MM.1S (cell line): ENCODE measurements around the gene TPCN2.
A peak's percentile ranks its signal among the peaks of the same experiment; 100 is the strongest.

Experiments used
- DNase-seq: peaks from one replicate; pipeline ENCODE4 v3.0.0-alpha.2; 2015
- H2AFZ ChIP-seq: fragments of 300-600 bp; sonication (generic); 2 replicates; pipeline ENCODE4 v1.6.0; 2016; ENCODE audit warnings: antibody characterized with exemption, low read length
- H3F3A ChIP-seq: fragments of 300-600 bp; sonication (generic); 2 replicates; pipeline ENCODE4 v1.6.1; 2016; ENCODE audit warnings: mild to moderate bottlenecking, antibody characterized with exemption, low read length, moderate library complexity, mixed read lengths; ENCODE audit not compliant: insufficient read depth
- H3K27ac ChIP-seq: fragments of 300-600 bp; sonication (generic); 2 replicates; pipeline ENCODE4 v1.5.1; 2016; ENCODE audit warnings: mild to moderate bottlenecking, low read length
- H3K27me3 ChIP-seq: fragments of 300-600 bp; sonication (generic); replicated peaks from 2 replicates; pipeline ENCODE4 v1.6.0; 2016; ENCODE audit warnings: low read length; ENCODE audit not compliant: insufficient read depth
- H3K36me3 ChIP-seq: fragments of 300-600 bp; sonication (generic); replicated peaks from 2 replicates; pipeline ENCODE4 v1.6.1; 2016; ENCODE audit warnings: mild to moderate bottlenecking, low read length, mixed read lengths; ENCODE audit not compliant: insufficient read depth
- H3K4me1 ChIP-seq: fragments of 300-600 bp; sonication (generic); 2 replicates; pipeline ENCODE4 v1.6.1; 2016; ENCODE audit warnings: low read length, mixed read lengths
- H3K4me2 ChIP-seq: fragments of 300-600 bp; sonication (generic); 2 replicates; pipeline ENCODE4 v1.6.0; 2016; ENCODE audit warnings: low read depth, low read length
- H3K4me3 ChIP-seq: fragments of 300-600 bp; sonication (generic); 2 replicates; pipeline ENCODE4 v1.5.1; 2016; ENCODE audit warnings: low read length, mixed read lengths
- H3K79me2 ChIP-seq: fragments of 300-600 bp; sonication (generic); 2 replicates; pipeline ENCODE4 v1.6.1; 2016; ENCODE audit warnings: mixed run types, low read length, mixed read lengths
- H3K9ac ChIP-seq: fragments of 300-600 bp; sonication (generic); 2 replicates; pipeline ENCODE4 v1.6.1; 2016; ENCODE audit warnings: low read length, mixed read lengths
- H3K9me2 ChIP-seq: fragments of 300-600 bp; sonication (generic); replicated peaks from 2 replicates; pipeline ENCODE4 v1.6.1; 2016; ENCODE audit warnings: mild to moderate bottlenecking, low read length, mixed read lengths; ENCODE audit not compliant: insufficient read depth
- H3K9me3 ChIP-seq: fragments of 300-600 bp; sonication (generic); replicated peaks from 2 replicates; pipeline ENCODE4 v1.6.1; 2016; ENCODE audit warnings: mild to moderate bottlenecking, low read length, mixed read lengths; ENCODE audit not compliant: insufficient read depth
- H4K20me1 ChIP-seq: fragments of 300-600 bp; sonication (generic); 2 replicates; pipeline ENCODE4 v1.6.1; 2016; ENCODE audit warnings: mild to moderate bottlenecking, low read length, moderate library complexity, mixed read lengths; ENCODE audit not compliant: insufficient read depth
- EZH2 ChIP-seq: fragments of 300-600 bp; sonication (generic); optimal IDR thresholded peaks from 2 replicates; pipeline ENCODE3; 2017; ENCODE audit warnings: low read depth, mild to moderate bottlenecking, antibody characterized with exemption, low read length, mixed read lengths
- EZH2phosphoT487 ChIP-seq: fragments of 300-600 bp; sonication (generic); IDR thresholded peaks from 2 replicates; pipeline ENCODE4 v1.6.1; 2018; ENCODE audit warnings: antibody characterized with exemption, low read length
- TF ChIP-seq, protein P1 (sequence below): fragments of 300-600 bp; sonication (generic); IDR thresholded peaks from 2 replicates; pipeline ENCODE4 v1.5.1; 2016; ENCODE audit warnings: antibody characterized with exemption, low read length, mixed read lengths

Gene TPCN2

DNA sequence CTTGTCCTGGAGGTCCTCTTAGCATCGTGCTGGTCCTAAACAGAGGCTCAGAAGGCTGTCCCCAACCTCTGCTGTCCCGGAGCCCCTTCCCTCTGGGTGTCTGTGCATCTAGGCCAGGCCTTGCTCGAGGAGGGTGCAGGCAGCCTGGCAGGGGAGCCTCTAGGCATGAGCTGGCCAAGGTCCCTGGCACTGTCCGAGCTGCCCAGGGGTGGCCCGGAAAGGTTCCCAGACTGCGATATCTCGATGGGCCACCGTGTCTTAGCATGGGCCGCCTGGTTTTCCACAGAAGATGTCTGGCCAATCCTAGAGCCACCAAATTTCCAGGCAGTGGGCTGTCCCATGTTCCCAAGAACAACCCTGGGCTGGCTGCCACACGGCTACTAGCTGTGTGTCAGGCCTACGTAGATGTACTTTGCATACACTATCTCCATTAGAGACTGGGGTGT lies 82.4 kb downstream of the TPCN2 start:
- DNase-seq: no peak
- Histone ChIP-seq H3K4me1 (no peaks in the 10 kb centered on the region), H3K36me3 (no peaks in the 10 kb centered on the region), H3K9ac (no peak overlapping the region), H3K4me2 (no peak overlapping the region), H3K79me2 (no peaks in the 10 kb centered on the region), H2AFZ (no peak overlapping the region), H3K27ac (no peak overlapping the region), H3K4me3 (no peak overlapping the region), H3K9me3 (no peaks in the 10 kb centered on the region), H3F3A (no peaks in the 10 kb centered on the region), H3K27me3 (peaks cover 25% of the 10 kb centered on the region), H4K20me1 (no peaks in the 10 kb centered on the region), H3K9me2 (no peaks in the 10 kb centered on the region)
- no peak for TF ChIP-seq EZH2phosphoT487
- no peak for TF ChIP-seq EZH2
- TF ChIP-seq, protein P1, sequence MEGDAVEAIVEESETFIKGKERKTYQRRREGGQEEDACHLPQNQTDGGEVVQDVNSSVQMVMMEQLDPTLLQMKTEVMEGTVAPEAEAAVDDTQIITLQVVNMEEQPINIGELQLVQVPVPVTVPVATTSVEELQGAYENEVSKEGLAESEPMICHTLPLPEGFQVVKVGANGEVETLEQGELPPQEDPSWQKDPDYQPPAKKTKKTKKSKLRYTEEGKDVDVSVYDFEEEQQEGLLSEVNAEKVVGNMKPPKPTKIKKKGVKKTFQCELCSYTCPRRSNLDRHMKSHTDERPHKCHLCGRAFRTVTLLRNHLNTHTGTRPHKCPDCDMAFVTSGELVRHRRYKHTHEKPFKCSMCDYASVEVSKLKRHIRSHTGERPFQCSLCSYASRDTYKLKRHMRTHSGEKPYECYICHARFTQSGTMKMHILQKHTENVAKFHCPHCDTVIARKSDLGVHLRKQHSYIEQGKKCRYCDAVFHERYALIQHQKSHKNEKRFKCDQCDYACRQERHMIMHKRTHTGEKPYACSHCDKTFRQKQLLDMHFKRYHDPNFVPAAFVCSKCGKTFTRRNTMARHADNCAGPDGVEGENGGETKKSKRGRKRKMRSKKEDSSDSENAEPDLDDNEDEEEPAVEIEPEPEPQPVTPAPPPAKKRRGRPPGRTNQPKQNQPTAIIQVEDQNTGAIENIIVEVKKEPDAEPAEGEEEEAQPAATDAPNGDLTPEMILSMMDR: no peak

DNA sequence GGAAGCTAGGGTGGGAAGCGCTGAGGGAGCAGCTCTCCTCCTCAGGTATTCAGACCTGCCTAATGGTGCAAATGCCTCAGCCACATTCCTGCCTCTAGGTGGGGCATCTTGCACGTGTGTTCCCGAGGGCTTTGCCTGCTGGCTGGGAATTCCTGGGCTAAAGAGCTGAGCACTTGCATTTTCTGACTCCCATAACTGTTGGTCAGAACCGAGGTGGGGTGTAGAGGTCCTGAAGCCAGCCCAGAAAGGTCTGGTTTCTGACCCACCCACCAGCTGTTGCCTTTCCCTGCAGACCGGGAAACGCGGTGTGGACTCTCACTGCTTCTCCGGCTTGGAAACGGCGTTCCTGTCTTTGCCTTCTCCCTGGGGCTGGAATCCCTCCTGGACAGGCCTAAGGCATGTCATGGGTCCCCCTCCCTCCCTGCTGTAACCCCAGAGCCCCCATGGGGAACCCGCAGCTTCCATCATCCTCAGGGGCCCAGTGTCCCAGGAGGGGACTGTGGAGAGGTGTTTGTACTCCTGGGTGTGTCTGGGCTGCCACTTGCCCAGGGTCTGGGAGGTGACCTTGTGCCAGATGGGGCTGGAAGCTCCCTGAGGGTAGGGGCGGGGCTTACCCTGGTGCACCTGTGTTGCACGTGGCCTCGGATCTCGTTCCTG lies 83.0 kb downstream of the TPCN2 start:
- Histone ChIP-seq H3K9me2 (no peaks in the 10 kb centered on the region), H3K79me2 (no peaks in the 10 kb centered on the region), H3K27me3 (peaks cover 25% of the 10 kb centered on the region), H3F3A (no peaks in the 10 kb centered on the region), H3K9ac (no peak overlapping the region), H3K4me3 (no peak overlapping the region), H3K4me2 (no peak overlapping the region), H4K20me1 (no peaks in the 10 kb centered on the region), H3K36me3 (no peaks in the 10 kb centered on the region), H3K4me1 (no peaks in the 10 kb centered on the region), H3K27ac (no peak overlapping the region), H3K9me3 (no peaks in the 10 kb centered on the region), H2AFZ (no peak overlapping the region)
- no peak for TF ChIP-seq EZH2
- TF ChIP-seq, protein P1: peak; percentile 73
- DNase-seq: peak; percentile 56

DNA sequence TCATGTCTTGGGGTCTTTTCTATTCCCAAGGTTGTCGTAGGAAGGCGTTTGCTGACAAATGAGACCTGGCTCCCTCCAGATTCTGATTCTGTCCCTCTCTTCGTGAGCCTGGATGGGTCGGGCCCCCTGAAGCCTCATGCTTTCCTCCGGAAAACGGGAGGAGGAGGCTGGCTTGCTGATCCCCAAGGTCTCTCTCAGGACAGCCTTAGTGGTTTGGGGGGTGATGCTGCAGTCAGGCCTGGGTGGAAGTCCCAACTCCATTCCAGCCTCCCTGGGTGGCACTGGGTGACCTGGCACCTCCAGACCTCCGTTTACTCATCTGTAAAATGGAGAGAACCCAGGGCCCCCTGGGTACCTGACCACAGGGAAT lies 83.6 kb downstream of the TPCN2 start:
- Histone ChIP-seq H3F3A (no peaks in the 10 kb centered on the region), H2AFZ (no peak overlapping the region), H3K4me1 (no peaks in the 10 kb centered on the region), H3K9ac (no peak overlapping the region), H3K4me3 (no peak overlapping the region), H3K27ac (no peak overlapping the region), H3K36me3 (no peaks in the 10 kb centered on the region), H3K79me2 (no peaks in the 10 kb centered on the region), H3K9me3 (no peaks in the 10 kb centered on the region), H3K27me3 (peaks cover 25% of the 10 kb centered on the region), H3K4me2 (no peak overlapping the region), H4K20me1 (no peaks in the 10 kb centered on the region), H3K9me2 (no peaks in the 10 kb centered on the region)
- TF ChIP-seq EZH2phosphoT487: no peak
- no peak for TF ChIP-seq EZH2
- TF ChIP-seq, protein P1: no peak
- no peak for DNase-seq
